ENCODE measurements around the gene SARM1. TPM values are rescaled to one million over a fixed set of nuclear protein-coding genes. Genes with fewer than 3 reads are reported as not detected.

Gene SARM1
- total RNA-seq, 1 donor from 2014 or later, result 0.53 TPM

DNA sequence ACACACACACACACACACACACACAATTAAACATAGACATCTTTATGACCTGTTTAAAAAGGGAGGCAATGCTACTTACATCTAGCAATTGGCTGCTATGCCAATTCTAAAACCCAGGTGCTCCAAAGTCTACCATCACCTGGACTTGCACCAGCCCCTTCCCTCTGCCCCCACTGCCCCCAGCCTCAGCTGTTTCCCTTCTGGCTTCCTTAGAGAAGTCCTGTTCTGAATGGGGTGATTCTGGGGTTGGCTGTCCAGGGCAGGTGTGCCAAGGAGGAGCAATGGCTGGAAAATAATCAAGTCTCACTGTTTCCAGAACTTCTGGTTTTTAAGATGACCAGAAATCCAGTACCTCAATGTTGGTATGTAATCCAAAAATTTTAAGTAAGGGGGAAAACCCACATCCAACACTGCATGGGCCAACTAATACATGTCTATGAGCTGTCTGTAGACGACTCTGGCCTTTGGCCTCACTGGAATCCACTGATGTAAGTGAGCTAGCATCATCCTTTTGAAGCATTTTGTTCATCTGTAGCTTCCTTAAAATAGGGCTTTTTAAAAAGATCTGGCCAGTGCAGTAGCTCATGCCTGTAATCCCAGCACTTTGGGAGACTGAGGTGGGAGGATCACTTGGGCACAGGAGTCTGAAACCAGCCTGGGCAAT lies 38.3 kb upstream of the SARM1 start:
- Histone ChIP-seq H3K27me3 (ENCODE audit: control insufficient read depth, insufficient read depth, low read length) (no peaks in the 10 kb centered on the region), H3K4me3 (ENCODE audit: low read depth, low read length) (no peak overlapping the region), H3K36me3 (ENCODE audit: control insufficient read depth, insufficient read depth, low read length) (peaks cover 7% of the 10 kb centered on the region)
- TF ChIP-seq, protein P1, sequence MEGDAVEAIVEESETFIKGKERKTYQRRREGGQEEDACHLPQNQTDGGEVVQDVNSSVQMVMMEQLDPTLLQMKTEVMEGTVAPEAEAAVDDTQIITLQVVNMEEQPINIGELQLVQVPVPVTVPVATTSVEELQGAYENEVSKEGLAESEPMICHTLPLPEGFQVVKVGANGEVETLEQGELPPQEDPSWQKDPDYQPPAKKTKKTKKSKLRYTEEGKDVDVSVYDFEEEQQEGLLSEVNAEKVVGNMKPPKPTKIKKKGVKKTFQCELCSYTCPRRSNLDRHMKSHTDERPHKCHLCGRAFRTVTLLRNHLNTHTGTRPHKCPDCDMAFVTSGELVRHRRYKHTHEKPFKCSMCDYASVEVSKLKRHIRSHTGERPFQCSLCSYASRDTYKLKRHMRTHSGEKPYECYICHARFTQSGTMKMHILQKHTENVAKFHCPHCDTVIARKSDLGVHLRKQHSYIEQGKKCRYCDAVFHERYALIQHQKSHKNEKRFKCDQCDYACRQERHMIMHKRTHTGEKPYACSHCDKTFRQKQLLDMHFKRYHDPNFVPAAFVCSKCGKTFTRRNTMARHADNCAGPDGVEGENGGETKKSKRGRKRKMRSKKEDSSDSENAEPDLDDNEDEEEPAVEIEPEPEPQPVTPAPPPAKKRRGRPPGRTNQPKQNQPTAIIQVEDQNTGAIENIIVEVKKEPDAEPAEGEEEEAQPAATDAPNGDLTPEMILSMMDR (IDR thresholded peaks at IDR 0.05; ENCODE audit: insufficient read depth, low read length, severe bottlenecking), result no peak
- DNase-seq (ENCODE audit: low read depth) (no peak), FAIRE-seq (no peak)

DNA sequence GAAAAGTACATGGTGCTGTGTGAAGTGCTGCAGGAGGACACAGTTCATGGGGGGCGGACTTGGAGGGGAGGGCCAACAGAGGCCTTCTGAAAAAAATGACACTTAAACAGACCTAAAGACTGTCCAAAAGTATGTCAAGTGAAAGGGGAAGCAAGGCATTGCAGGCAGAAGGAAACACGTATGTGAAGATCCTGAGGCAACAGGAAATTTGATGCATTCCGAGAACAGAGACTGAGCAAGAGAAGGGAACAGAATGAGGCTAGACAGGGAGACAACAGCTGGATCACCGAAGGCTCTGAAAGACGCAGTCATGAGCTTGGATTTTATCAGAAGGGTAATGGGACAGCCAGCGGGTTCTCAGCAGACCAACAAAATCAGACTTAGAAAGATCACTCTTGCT lies 37.3 kb upstream of the SARM1 start:
- DNase-seq (ENCODE audit: low read depth) (no peak), FAIRE-seq (no peak)
- TF ChIP-seq, protein P1 (IDR thresholded peaks at IDR 0.05; ENCODE audit: insufficient read depth, low read length, severe bottlenecking), result no peak
- Histone ChIP-seq H3K36me3 (ENCODE audit: control insufficient read depth, insufficient read depth, low read length) (peaks cover 9% of the 10 kb centered on the region), H3K27me3 (ENCODE audit: control insufficient read depth, insufficient read depth, low read length) (no peaks in the 10 kb centered on the region), H3K4me3 (ENCODE audit: low read depth, low read length) (no peak overlapping the region)

DNA sequence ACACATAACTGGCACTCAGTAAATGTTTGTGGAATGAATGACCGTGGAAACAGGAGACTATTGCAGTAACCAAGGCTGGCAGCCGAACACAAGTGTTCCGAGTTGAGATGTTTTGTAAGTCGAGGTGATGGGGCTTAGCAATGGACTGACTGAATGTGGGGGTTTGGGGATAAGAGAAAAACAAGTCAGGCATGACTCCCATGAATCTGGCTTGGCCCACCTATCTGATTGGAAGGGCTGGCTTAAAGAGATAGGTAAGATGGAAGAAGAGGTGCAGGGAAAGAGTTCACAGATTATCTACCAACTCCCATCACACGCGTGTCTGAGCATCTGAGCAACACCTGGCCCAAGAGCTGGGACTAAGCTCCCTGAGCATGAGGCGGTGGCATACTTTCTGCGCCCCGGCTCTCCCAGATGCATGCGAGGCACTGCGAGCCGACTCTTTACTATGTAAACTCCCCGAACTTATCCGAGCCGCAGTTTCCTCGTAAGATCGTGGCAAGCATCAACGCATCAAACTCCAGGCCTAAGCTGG lies 36.8 kb upstream of the SARM1 start:
- TF ChIP-seq, protein P1 (IDR thresholded peaks at IDR 0.05; ENCODE audit: insufficient read depth, low read length, severe bottlenecking), result no peak
- Histone ChIP-seq H3K27me3 (ENCODE audit: control insufficient read depth, insufficient read depth, low read length) (no peaks in the 10 kb centered on the region), H3K36me3 (ENCODE audit: control insufficient read depth, insufficient read depth, low read length) (peaks cover 12% of the 10 kb centered on the region), H3K4me3 (ENCODE audit: low read depth, low read length) (peak overlapping the region; percentile 90)
- DNase-seq (ENCODE audit: low read depth) (peak; percentile 32), FAIRE-seq (no peak)

DNA sequence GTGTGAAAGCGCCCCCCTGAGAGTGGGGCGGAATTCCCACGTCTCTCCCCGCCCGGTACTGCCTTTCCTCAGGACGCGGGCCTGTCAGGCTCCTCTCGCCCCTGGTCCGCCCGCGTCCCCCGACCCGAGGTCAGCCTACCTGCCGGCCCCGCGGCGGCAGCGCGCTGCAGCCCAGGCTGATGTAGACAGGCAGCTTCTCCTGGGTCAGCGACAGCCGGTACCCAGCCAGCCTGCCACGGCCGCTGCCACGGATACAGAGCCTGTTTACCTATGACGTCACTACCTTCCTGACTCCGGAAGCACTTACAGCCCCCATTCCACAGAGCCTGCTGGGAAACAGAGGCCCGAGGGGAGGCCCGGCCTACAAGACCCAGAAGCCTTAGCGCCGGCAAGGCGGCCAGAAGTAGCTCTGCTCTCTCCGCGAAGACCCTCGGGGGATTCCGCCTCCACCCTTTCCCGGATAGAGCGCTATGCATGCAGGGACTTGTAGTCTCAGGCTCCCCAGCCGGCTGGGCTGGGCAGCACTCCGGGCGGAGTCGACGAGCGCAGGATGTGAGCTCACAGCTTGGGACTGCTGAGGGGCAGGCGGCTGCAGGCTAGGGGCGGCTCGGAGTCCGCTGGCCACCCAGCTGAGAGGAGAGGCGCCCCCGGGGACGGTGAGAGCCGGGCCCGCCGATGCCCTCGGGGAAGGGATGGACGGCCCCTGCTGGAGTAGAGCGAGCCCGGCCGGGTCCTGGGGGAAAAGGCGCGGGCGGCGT lies 36.1 kb upstream of the SARM1 start, which contains the start of the genes IFT20 and TNFAIP1:
TSS of gene IFT20 (minus strand) at position 272 of the 758 bp plus-strand sequence. CDS start 3,487 bp downstream, outside the sequence.
TSS of gene TNFAIP1 (plus strand) at position 561 of the 758 bp plus-strand sequence. CDS start 3,761 bp downstream, outside the sequence.
- FAIRE-seq, result no peak
- Histone ChIP-seq H3K4me3 (ENCODE audit: low read depth, low read length) (peak within 1 kb of the TSS; percentile 90), H3K36me3 (ENCODE audit: control insufficient read depth, insufficient read depth, low read length) (peaks cover 16% of the 10 kb centered on the region), H3K27me3 (ENCODE audit: control insufficient read depth, insufficient read depth, low read length) (no peaks in the 10 kb centered on the region)
- DNase-seq (ENCODE audit: low read depth), result peak; percentile 99
- TF ChIP-seq, protein P1 (IDR thresholded peaks at IDR 0.05; ENCODE audit: insufficient read depth, low read length, severe bottlenecking), result no peak

DNA sequence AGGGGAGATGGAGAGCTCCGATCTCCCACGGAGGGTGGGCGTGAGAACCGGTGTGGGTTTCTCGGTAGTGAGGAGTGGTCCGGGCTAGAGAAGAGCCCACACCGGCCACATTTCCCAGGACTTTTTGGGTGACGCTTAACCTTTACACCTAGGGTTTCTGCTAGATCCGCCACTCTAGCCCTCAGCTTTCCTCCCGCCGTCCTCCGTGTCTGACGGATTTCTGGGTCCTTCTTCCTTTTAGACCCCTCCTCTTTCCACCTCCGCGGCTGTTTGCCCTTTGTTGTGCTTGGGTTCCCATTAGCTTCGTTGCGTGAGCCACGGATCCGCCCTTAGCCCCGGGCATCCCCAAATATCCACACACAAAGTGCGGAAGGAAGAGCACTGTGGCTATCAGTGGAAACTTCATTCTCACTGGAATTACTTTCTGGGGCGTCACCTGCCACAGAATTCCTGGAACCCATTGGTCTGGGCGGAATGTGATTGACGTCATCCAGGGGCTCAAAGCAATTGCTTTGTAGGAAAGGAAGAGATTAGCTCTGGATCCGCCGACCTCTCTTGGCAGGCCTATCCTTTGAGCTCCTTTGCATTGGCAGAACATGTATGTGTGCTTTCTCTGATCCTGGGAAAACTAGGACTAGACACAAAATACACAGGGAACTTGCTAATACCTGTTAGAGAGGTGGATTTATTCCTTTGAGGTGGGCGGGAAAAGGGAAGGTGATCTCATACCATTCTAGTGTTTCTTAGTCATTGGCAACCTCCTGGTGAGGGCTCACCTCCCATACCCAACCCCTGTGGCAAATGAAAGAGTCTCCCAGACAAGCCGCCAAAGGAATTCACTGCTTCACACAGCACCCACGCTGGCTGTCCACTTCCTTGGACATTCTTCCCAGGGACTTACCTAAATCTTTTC lies 35.3 kb upstream of the SARM1 start:
- Histone ChIP-seq H3K36me3 (ENCODE audit: control insufficient read depth, insufficient read depth, low read length) (peaks cover 17% of the 10 kb centered on the region), H3K27me3 (ENCODE audit: control insufficient read depth, insufficient read depth, low read length) (no peaks in the 10 kb centered on the region), H3K4me3 (ENCODE audit: low read depth, low read length) (peak overlapping the region; percentile 90)
- DNase-seq (ENCODE audit: low read depth) (peak; percentile 97), FAIRE-seq (no peak)
- TF ChIP-seq, protein P1 (IDR thresholded peaks at IDR 0.05; ENCODE audit: insufficient read depth, low read length, severe bottlenecking), result no peak
